GM23338 (cell line): ENCODE measurements around the gene ERP27. TPM values are rescaled to one million over a fixed set of nuclear protein-coding genes. Genes with fewer than 3 reads are reported as not detected.
A peak's percentile ranks its signal among the peaks of the same experiment; 100 is the strongest.

ENCODE experiments used
- ATAC-seq: fragments of 200-7000 bp; cut with Tn5 transposase; 3 replicates; pipeline ENCODE4 v1.9.1; 2020
- DNase-seq: peaks from one replicate; pipeline ENCODE4 v3.0.0-alpha.2; 2015; ENCODE audit warnings: low spot score
- H2AFZ ChIP-seq: fragments of 200-600 bp; sonication (generic); 2 replicates; pipeline ENCODE4 v1.8.0; 2016; ENCODE audit warnings: antibody characterized with exemption, mild to moderate bottlenecking, moderate library complexity
- H3F3A ChIP-seq: fragments of 200-600 bp; sonication (generic); replicated peaks from 2 replicates; pipeline ENCODE4 v1.8.0; 2017; ENCODE audit warnings: antibody characterized with exemption, mixed run types, low read depth
- H3K27ac ChIP-seq: fragments of 200-600 bp; sonication (generic); 2 replicates; pipeline ENCODE4 v1.6.1; 2016; ENCODE audit warnings: low read depth
- H3K27me3 ChIP-seq: fragments of 200-600 bp; sonication (generic); 2 replicates; pipeline ENCODE4 v1.8.0; 2016; ENCODE audit warnings: mild to moderate bottlenecking, mixed run types, moderate library complexity; ENCODE audit not compliant: insufficient read depth
- H3K36me3 ChIP-seq: fragments of 200-600 bp; sonication (generic); 2 replicates; pipeline ENCODE4 v1.8.0; 2016; ENCODE audit warnings: mild to moderate bottlenecking; ENCODE audit not compliant: insufficient read depth
- H3K4me1 ChIP-seq: fragments of 200-600 bp; sonication (generic); 2 replicates; pipeline ENCODE4 v1.8.0; 2016; ENCODE audit warnings: mild to moderate bottlenecking, moderate library complexity; ENCODE audit not compliant: insufficient read depth
- H3K4me2 ChIP-seq: fragments of 200-600 bp; sonication (generic); 2 replicates; pipeline ENCODE4 v1.7.1; 2017; ENCODE audit warnings: mixed run types
- H3K4me3 ChIP-seq: fragments of 200-600 bp; sonication (generic); 2 replicates; pipeline ENCODE4 v1.6.1; 2016; ENCODE audit warnings: mixed run types
- H3K79me2 ChIP-seq: fragments of 200-600 bp; sonication (generic); replicated peaks from 2 replicates; pipeline ENCODE4 v1.8.0; 2017; ENCODE audit warnings: mild to moderate bottlenecking; ENCODE audit not compliant: insufficient read depth
- H3K9me2 ChIP-seq: fragments of 200-600 bp; sonication (generic); 2 replicates; pipeline ENCODE4 v1.8.0; 2017; ENCODE audit not compliant: insufficient read depth
- H4K20me1 ChIP-seq: fragments of 200-600 bp; sonication (generic); replicated peaks from 2 replicates; pipeline ENCODE4 v1.8.0; 2017; ENCODE audit warnings: mild to moderate bottlenecking; ENCODE audit not compliant: insufficient read depth
- H3K27ac Mint-ChIP-seq: 2 replicates; pipeline ENCODE4 v1.8.0; 2020; ENCODE audit warnings: inconsistent platforms, mild to moderate bottlenecking, moderate library complexity, mixed read lengths
- H3K27me3 Mint-ChIP-seq: 3 replicates; pipeline ENCODE4 v1.8.0; 2022; ENCODE audit warnings: low read depth, mild to moderate bottlenecking, moderate library complexity, mixed read lengths, inconsistent platforms; ENCODE audit not compliant: insufficient read depth, poor library complexity
- H3K36me3 Mint-ChIP-seq: 3 replicates; pipeline ENCODE4 v1.8.0; 2021; ENCODE audit warnings: low read depth, mild to moderate bottlenecking, inconsistent platforms, moderate library complexity, mixed read lengths
- H3K4me1 Mint-ChIP-seq: 3 replicates; pipeline ENCODE4 v1.8.0; 2020; ENCODE audit warnings: mild to moderate bottlenecking, inconsistent platforms, mixed read lengths
- H3K4me3 Mint-ChIP-seq: 3 replicates; pipeline ENCODE4 v1.8.0; 2021; ENCODE audit warnings: moderate library complexity, mild to moderate bottlenecking, inconsistent platforms, mixed read lengths
- H3K9me3 Mint-ChIP-seq: 3 replicates; pipeline ENCODE4 v1.8.0; 2020; ENCODE audit warnings: moderate library complexity, mild to moderate bottlenecking, inconsistent platforms, mixed read lengths
- CREB1 ChIP-seq: fragments of 250-450 bp; sonication (Bioruptor Pico); IDR thresholded peaks from 2 replicates; pipeline ENCODE4 v1.5.0; 2020; ENCODE audit warnings: low read depth, mild to moderate bottlenecking, moderate library complexity
- CTCF ChIP-seq, 2 experiments: fragments of 200-600 bp in 1 of 2; sonication (generic) in 1 of 2; conservative IDR thresholded peaks; 2 replicates each; pipeline versions ENCODE4 v1.5.1 to v1.6.1; 2016 to 2017; ENCODE audit warnings: antibody characterized with exemption in 2 of 2, low read depth in 2 of 2, mild to moderate bottlenecking in 2 of 2, moderate library complexity in 1 of 2
- EZH2 ChIP-seq: fragments of 200-600 bp; sonication (generic); IDR thresholded peaks from one replicate; pipeline ENCODE4 v1.8.0; 2017; ENCODE audit warnings: antibody characterized with exemption, mild to moderate bottlenecking, low read depth; ENCODE audit not compliant: unreplicated experiment
- EZH2phosphoT487 ChIP-seq: fragments of 200-600 bp; sonication (generic); IDR thresholded peaks from one replicate; pipeline ENCODE4 v1.8.1; 2018; ENCODE audit warnings: antibody characterized with exemption; ENCODE audit not compliant: unreplicated experiment
- JUNB ChIP-seq: IDR thresholded peaks from one replicate; pipeline ENCODE4 v1.6.1; 2016; ENCODE audit warnings: antibody characterized with exemption; ENCODE audit not compliant: unreplicated experiment
- NANOG ChIP-seq: IDR thresholded peaks from 2 replicates; pipeline ENCODE4 v1.6.1; 2016; ENCODE audit warnings: antibody characterized with exemption, borderline replicate concordance
- POLR2AphosphoS5 ChIP-seq: IDR thresholded peaks from 2 replicates; pipeline ENCODE4 v1.6.1; 2016; ENCODE audit warnings: antibody characterized with exemption, low read depth
- REST ChIP-seq: IDR thresholded peaks from one replicate; pipeline ENCODE4 v1.6.1; 2018; ENCODE audit warnings: antibody characterized with exemption; ENCODE audit not compliant: unreplicated experiment
- STAT1 ChIP-seq: IDR thresholded peaks from one replicate; pipeline ENCODE4 v1.6.1; 2016; ENCODE audit warnings: antibody characterized with exemption; ENCODE audit not compliant: unreplicated experiment
- ZNF114 ChIP-seq: fragments of 250-450 bp; sonication (Bioruptor Pico); IDR thresholded peaks from 2 replicates; pipeline ENCODE4 v1.5.0; 2020; ENCODE audit warnings: mild to moderate bottlenecking, moderate library complexity
- ZNF331 ChIP-seq: fragments of 250-450 bp; sonication (Bioruptor Pico); IDR thresholded peaks from 2 replicates; pipeline ENCODE4 v1.5.0; 2020; ENCODE audit warnings: low read depth, mild to moderate bottlenecking, moderate library complexity
- polyA plus RNA-seq: library from polyadenylated mRNA; unstranded; fragments of >200 nt; fragmentation: Nextera tagmentation; extraction: Ambion mirVana; gene quantifications from 2 replicates; pipeline ENCODE4 v1.2.1, GENCODE V29; 2016
- total RNA-seq: library from RNA; depleted of rRNA; stranded (reverse); fragments of >200 nt; shearing (Covaris generic); gene quantifications from 2 replicates; pipeline ENCODE4 v1.2.3, GENCODE V29; 2014
- TF ChIP-seq, protein P1 (sequence below): fragments of 250-450 bp; sonication (Bioruptor Pico); IDR thresholded peaks from 2 replicates; pipeline ENCODE4 v1.5.0; 2020; ENCODE audit warnings: mild to moderate bottlenecking, moderate library complexity
- TF ChIP-seq, protein P2 (sequence below): IDR thresholded peaks from 2 replicates; pipeline ENCODE4 v1.6.1; 2016; ENCODE audit warnings: antibody characterized with exemption

ERP27 gene
- total and polyA plus RNA-seq, 2 experiments from 2014 or later: not detected

- no peaks in the 10 kb centered on the region for H3K27me3 Mint-ChIP-seq
- H3K4me1 ChIP-seq: no peaks in the 10 kb centered on the region
- H3K4me3 ChIP-seq: no peak overlapping the region
- H3K79me2 ChIP-seq: no peaks in the 10 kb centered on the region
- no peaks in the 10 kb centered on the region for H3F3A ChIP-seq
- no peak overlapping the region for H3K4me2 ChIP-seq
- TF ChIP-seq ZNF331 (CRISPR knock-in tag) (no peak), REST (no peak), CTCF (conservative IDR thresholded peaks at IDR 0.05; ENCODE audit: low read depth in 2 of 2) (no peak), STAT1 (no peak), ZNF114 (CRISPR knock-in tag) (no peak), POLR2AphosphoS5 (no peak), EZH2 (no peak), CREB1 (CRISPR knock-in tag) (no peak), NANOG (no peak), JUNB (no peak), EZH2phosphoT487 (no peak)
- TF ChIP-seq, protein P1, sequence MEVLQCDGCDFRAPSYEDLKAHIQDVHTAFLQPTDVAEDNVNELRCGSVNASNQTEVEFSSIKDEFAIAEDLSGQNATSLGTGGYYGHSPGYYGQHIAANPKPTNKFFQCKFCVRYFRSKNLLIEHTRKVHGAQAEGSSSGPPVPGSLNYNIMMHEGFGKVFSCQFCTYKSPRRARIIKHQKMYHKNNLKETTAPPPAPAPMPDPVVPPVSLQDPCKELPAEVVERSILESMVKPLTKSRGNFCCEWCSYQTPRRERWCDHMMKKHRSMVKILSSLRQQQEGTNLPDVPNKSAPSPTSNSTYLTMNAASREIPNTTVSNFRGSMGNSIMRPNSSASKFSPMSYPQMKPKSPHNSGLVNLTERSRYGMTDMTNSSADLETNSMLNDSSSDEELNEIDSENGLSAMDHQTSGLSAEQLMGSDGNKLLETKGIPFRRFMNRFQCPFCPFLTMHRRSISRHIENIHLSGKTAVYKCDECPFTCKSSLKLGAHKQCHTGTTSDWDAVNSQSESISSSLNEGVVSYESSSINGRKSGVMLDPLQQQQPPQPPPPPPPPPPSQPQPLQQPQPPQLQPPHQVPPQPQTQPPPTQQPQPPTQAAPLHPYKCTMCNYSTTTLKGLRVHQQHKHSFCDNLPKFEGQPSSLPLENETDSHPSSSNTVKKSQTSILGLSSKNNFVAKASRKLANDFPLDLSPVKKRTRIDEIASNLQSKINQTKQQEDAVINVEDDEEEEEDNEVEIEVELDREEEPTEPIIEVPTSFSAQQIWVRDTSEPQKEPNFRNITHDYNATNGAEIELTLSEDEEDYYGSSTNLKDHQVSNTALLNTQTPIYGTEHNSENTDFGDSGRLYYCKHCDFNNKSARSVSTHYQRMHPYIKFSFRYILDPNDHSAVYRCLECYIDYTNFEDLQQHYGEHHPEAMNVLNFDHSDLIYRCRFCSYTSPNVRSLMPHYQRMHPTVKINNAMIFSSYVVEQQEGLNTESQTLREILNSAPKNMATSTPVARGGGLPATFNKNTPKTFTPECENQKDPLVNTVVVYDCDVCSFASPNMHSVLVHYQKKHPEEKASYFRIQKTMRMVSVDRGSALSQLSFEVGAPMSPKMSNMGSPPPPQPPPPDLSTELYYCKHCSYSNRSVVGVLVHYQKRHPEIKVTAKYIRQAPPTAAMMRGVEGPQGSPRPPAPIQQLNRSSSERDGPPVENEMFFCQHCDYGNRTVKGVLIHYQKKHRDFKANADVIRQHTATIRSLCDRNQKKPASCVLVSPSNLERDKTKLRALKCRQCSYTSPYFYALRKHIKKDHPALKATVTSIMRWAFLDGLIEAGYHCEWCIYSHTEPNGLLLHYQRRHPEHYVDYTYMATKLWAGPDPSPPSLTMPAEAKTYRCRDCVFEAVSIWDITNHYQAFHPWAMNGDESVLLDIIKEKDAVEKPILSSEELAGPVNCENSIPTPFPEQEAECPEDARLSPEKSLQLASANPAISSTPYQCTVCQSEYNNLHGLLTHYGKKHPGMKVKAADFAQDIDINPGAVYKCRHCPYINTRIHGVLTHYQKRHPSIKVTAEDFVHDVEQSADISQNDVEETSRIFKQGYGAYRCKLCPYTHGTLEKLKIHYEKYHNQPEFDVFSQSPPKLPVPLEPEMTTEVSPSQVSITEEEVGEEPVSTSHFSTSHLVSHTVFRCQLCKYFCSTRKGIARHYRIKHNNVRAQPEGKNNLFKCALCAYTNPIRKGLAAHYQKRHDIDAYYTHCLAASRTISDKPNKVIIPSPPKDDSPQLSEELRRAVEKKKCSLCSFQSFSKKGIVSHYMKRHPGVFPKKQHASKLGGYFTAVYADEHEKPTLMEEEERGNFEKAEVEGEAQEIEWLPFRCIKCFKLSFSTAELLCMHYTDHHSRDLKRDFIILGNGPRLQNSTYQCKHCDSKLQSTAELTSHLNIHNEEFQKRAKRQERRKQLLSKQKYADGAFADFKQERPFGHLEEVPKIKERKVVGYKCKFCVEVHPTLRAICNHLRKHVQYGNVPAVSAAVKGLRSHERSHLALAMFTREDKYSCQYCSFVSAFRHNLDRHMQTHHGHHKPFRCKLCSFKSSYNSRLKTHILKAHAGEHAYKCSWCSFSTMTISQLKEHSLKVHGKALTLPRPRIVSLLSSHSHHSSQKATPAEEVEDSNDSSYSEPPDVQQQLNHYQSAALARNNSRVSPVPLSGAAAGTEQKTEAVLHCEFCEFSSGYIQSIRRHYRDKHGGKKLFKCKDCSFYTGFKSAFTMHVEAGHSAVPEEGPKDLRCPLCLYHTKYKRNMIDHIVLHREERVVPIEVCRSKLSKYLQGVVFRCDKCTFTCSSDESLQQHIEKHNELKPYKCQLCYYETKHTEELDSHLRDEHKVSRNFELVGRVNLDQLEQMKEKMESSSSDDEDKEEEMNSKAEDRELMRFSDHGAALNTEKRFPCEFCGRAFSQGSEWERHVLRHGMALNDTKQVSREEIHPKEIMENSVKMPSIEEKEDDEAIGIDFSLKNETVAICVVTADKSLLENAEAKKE (CRISPR knock-in tag): no peak
- TF ChIP-seq, protein P2, sequence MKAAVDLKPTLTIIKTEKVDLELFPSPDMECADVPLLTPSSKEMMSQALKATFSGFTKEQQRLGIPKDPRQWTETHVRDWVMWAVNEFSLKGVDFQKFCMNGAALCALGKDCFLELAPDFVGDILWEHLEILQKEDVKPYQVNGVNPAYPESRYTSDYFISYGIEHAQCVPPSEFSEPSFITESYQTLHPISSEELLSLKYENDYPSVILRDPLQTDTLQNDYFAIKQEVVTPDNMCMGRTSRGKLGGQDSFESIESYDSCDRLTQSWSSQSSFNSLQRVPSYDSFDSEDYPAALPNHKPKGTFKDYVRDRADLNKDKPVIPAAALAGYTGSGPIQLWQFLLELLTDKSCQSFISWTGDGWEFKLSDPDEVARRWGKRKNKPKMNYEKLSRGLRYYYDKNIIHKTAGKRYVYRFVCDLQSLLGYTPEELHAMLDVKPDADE: no peak
- H2AFZ ChIP-seq: peak overlapping the region; percentile 57; the same call in 1 of the 2 replicates
- no peaks in the 10 kb centered on the region for H3K9me3 Mint-ChIP-seq
- H3K36me3 ChIP-seq: no peaks in the 10 kb centered on the region
- H3K9me2 ChIP-seq: peaks cover 3% of the 10 kb centered on the region; the same call in 1 of the 2 replicates
- DNase-seq: no peak
- no peaks in the 10 kb centered on the region; the same call in 2 of the 3 replicates for H3K4me1 Mint-ChIP-seq
- peak overlapping the region; percentile 71; the same call in 1 of the 2 replicates for H3K27ac Mint-ChIP-seq
- no peak for ATAC-seq
- no peak overlapping the region for H3K27ac ChIP-seq
- no peaks in the 10 kb centered on the region for H3K27me3 ChIP-seq
- no peaks in the 10 kb centered on the region for H3K36me3 Mint-ChIP-seq
- no peaks in the 10 kb centered on the region for H4K20me1 ChIP-seq
- H3K4me3 Mint-ChIP-seq: no peak overlapping the region
These were observed 32.1 kb upstream of the ERP27 start for GRCh38 chr12:14970473-14970872.
